Stimulated activated naive CD8-positive, alpha-beta T cell treated with anti-CD3 and anti-CD28 coated beads, Interleukin-15, amount 100 ng/mL, for 72 hours (primary cell): ENCODE measurements around the gene CLCC1.
"Not testable (repeated sequence)": the region's sequence is repeated elsewhere in the genome, so short reads cannot be mapped to it uniquely, and the experiment has no call there.

Experiments used
- ATAC-seq: fragments of 150-1000 bp; cut with Tn5 transposase; 2 replicates; pipeline ENCODE4 v1.10.0; 2021; ENCODE audit warnings: mild to moderate bottlenecking, moderate library complexity
- DNase-seq, 2 donors: peaks; one replicate each; pipeline ENCODE4 v3.0.0; 2021 to 2022
- H3K27ac Mint-ChIP-seq, 2 donors: one replicate each; pipeline ENCODE4 v1.8.0; 2022; ENCODE audit warnings: mild to moderate bottlenecking in 2 of 2, mixed read lengths in 2 of 2, moderate library complexity in 2 of 2
- H3K27me3 Mint-ChIP-seq: one replicate; pipeline ENCODE4 v1.8.0; 2022; ENCODE audit warnings: mixed read lengths
- H3K4me1 Mint-ChIP-seq: one replicate; pipeline ENCODE4 v1.8.0; 2022; ENCODE audit warnings: mild to moderate bottlenecking, mixed read lengths
- H3K4me3 Mint-ChIP-seq, 2 donors: one replicate each; pipeline ENCODE4 v1.8.0; 2022; ENCODE audit warnings: mild to moderate bottlenecking in 2 of 2, mixed read lengths in 2 of 2, moderate library complexity in 1 of 2
- H3K9me3 Mint-ChIP-seq, 2 donors: one replicate each; pipeline ENCODE4 v1.8.0; 2022; ENCODE audit warnings: mixed read lengths in 2 of 2

Gene CLCC1

DNA sequence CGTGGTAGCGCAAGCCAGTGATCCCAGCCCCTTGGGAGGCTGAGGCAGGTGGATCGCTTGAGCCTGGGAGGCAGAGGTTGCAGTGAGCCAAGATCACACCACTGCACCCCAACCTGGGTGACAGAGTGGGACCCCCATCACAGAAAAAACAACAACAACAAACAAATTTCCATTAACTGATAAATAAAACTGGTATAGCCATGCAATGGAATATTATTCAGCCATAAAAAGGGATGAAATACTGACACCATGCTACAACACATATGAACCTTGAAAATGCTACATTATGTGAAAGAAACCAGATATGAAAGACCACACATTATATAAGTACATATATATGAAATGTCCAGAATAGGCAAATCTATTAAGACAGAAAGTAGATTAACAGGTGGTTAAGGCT is 12.0 kb downstream of the CLCC1 start:
- Mint-ChIP-seq H3K27me3 (no peaks in the 10 kb centered on the region), H3K4me3 (no peak overlapping the region), H3K9me3 (peaks cover 0 to 4% of the 10 kb centered on the region in 2 donors), H3K4me1 (peaks cover 20% of the 10 kb centered on the region), H3K27ac (no peak overlapping the region)
- ATAC-seq (no peak), DNase-seq (no peak)

DNA sequence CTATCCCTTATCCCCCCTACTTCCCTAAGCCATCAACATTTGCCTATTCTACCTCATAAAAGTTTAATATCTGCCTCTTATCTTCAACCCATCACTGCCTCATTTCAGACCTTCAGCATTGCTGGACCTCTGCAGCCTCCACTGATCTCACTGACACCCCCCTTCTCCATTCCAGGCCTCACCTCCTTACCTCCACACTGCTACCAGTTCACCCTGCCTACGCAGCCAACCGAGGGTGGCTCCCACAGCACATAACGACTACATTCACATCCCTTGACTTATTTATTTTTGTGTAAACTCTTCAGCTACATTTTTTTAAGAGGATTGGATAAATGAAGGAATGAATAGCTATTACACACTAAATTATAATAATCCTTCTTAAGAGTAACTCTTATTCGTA is 14.2 kb downstream of the CLCC1 start:
- ATAC-seq (no peak), DNase-seq (no peak)
- Mint-ChIP-seq H3K4me3 (no peak overlapping the region), H3K27ac (no peak overlapping the region), H3K9me3 (no peaks in the 10 kb centered on the region), H3K27me3 (no peaks in the 10 kb centered on the region), H3K4me1 (peaks cover 15% of the 10 kb centered on the region)

DNA sequence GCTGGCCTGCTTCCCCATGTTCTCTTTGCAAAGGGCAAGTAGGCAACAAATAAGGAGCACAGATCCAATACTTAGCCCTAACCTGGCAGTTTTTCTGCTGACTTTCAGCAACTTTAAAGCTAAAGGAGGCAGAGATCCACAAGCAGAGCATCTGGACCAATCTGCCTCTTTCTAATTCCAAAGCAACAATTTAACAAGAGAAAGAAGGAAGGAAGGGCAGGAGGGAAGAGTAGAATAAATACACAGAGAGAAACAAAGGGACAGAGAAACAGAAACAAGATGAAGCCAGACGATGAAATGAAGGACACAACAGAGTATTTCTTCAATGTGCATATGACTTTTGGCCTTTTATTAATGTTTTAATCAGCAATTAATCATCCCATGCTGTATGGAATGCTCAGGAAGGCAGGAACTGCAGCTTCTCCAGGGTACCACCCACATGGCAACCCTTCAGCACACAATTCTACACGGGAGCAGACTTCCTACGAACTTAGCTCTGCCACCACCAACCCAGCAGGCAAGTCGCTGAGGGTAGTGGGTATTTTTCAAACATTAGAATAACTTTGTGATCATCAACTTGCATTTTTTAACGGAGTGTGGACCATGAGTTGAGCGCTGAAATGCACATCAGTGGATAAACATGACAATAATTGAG is 15.3 kb downstream of the CLCC1 start:
- Mint-ChIP-seq H3K27ac (no peak overlapping the region), H3K4me3 (no peak overlapping the region), H3K4me1 (peaks cover 6% of the 10 kb centered on the region), H3K27me3 (no peaks in the 10 kb centered on the region), H3K9me3 (no peaks in the 10 kb centered on the region)
- DNase-seq = no peak
- no peak for ATAC-seq

DNA sequence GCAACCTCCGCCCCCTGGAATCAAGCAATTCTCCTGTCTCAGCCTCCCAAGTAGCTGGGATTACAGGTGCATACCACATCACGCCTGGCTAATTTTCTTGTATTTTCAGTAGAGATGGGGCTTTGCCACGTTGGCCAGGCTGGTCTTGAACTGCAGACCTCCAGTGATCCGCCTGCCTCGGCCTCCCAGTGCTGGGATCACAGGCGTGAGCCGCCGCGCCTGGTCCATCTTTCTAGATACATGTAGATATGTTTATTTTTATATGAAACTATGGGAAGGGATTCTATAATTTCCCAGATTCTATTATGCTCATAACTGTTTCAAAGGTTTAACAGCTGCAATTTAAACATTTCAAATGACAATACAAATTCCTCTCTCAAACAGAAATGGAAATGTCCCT is 27.1 kb downstream of the CLCC1 start:
- H3K27ac Mint-ChIP-seq = no peak overlapping the region
- H3K27me3 Mint-ChIP-seq = no peaks in the 10 kb centered on the region
- ATAC-seq = no peak
- H3K4me3 Mint-ChIP-seq = no peak overlapping the region
- no peak for DNase-seq
- H3K9me3 Mint-ChIP-seq = no peaks in the 10 kb centered on the region
- H3K4me1 Mint-ChIP-seq = no peaks in the 10 kb centered on the region

DNA sequence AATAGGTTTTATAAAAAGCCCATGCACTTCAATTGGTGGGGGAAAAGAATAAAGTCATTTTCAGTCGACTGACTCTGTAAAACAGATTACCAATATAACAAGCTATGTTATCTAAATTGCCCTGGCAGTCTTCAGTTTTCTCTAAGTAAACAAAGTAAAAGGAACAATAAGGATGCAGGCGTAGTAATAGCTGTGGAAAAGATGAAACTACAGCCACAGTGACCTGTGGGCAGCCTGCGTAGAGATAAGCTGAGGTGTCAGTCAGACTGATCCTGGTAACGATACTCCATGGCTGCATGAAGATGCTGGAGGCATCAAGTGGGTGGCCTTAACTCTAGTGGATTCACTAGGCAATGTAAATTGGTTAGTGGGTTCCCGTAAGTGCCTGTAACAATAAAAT is 29.3 kb downstream of the CLCC1 start:
- Mint-ChIP-seq H3K4me1 (no peaks in the 10 kb centered on the region), H3K9me3 (no peaks in the 10 kb centered on the region), H3K27me3 (no peaks in the 10 kb centered on the region), H3K27ac (peak overlapping the region in 1 of 2 donors; percentile 20), H3K4me3 (no peak overlapping the region)
- DNase-seq (no peak), ATAC-seq (no peak)

DNA sequence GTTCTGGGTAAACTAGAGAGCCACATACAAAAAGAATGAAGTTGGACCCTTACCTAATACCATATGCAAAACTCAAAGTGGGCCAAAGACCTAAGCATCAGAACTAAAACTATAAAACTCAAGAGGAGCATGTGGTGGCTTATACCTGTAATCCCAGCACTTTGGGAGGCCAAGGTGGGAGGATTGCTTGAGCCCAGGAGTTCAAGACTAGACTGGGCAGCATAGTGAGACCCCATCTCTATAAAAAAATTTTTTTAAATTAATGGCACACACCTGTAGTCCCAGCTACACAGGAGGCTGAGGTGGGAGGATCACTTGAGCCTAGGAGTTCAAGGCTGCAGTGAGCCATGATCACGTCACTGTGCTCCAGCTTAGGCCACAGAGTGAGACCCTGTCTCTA is 35.7 kb downstream of the CLCC1 start:
- not testable (repeated sequence) for H3K9me3 Mint-ChIP-seq, H3K27me3 Mint-ChIP-seq, H3K4me1 Mint-ChIP-seq, H3K4me3 Mint-ChIP-seq, DNase-seq, ATAC-seq
- peak overlapping the region in 1 of 2 donors; percentile 64 for H3K27ac Mint-ChIP-seq

DNA sequence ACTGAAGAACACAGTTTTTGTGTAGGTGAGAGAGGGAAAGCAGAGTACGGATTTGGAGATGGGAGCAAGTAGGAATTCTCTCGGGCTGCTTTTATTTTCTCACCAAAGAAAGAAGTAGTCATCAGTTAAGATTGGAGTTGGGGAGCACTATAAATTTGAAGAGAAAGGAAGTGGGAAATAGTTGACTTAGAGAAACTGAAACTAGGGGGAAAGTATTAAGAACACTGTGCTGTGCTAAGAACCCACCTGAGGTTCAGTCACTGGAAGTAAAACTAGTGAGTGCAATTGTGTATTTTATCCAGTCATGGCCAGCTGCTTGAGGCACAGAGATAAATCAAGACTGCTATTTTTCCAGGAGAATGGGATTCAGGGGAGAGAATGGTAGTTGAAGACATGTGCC is 37.4 kb downstream of the CLCC1 start:
- no peak overlapping the region for H3K4me3 Mint-ChIP-seq
- H3K9me3 Mint-ChIP-seq = no peaks in the 10 kb centered on the region
- peak; percentile 54 for ATAC-seq
- H3K27me3 Mint-ChIP-seq = no peaks in the 10 kb centered on the region
- H3K27ac Mint-ChIP-seq = no peak overlapping the region
- H3K4me1 Mint-ChIP-seq = no peaks in the 10 kb centered on the region
- no peak for DNase-seq

DNA sequence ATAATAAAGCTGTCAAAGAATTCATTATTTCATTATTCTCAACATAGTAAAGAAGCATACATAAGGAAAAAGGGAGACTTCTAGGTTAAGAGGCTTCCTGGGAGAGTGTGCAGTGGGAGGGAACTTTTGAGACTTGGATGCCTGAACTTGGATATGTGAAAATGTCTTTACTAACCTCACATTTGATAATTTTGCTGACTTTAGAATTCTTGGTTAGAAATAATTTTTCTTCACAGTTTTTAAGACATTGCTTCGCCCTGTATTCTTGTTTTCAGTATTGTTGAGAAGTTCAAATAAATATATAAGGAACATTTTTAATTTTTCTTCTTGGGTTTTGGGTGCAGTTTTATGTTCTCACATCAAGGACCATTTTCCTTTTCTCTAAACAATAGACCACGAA is 46.5 kb downstream of the CLCC1 start:
- H3K27me3 Mint-ChIP-seq = no peaks in the 10 kb centered on the region
- H3K4me1 Mint-ChIP-seq = no peaks in the 10 kb centered on the region
- no peak for DNase-seq
- no peak overlapping the region for H3K4me3 Mint-ChIP-seq
- ATAC-seq = no peak
- no peak overlapping the region for H3K27ac Mint-ChIP-seq
- H3K9me3 Mint-ChIP-seq = no peaks in the 10 kb centered on the region
